HG03196 (cell line): ENCODE measurements around the gene RUNDC3A.
"Not testable (repeated sequence)": the region's sequence is repeated elsewhere in the genome, so short reads cannot be mapped to it uniquely, and the experiment has no call there.

Experiments used
- ATAC-seq: cut with Tn5 transposase; IDR thresholded peaks from one replicate; pipeline ENCODE4 v1.9.1; 2021; ENCODE audit not compliant: unreplicated experiment

The RUNDC3A gene

GRCh38 chr17:44340553-44340952 lies 32.2 kb downstream of the RUNDC3A start:
- not testable (repeated sequence) for ATAC-seq

GRCh38 chr17:44343510-44344209 lies 35.3 kb downstream of the RUNDC3A start:
- no peak for ATAC-seq

- peak; percentile 46 for ATAC-seq
Observed at GRCh38 chr17:44344939-44345453, 36.6 kb downstream of the RUNDC3A start, which contains the start of gene GRN. GRN (plus strand) TSS chr17:44345302; CDS start chr17:44349165, 3,863 bp downstream.

GRCh38 chr17:44345454-44346026 lies 37.1 kb downstream of the RUNDC3A start:
- peak; percentile 4 for ATAC-seq

GRCh38 chr17:44346064-44346844 lies 37.9 kb downstream of the RUNDC3A start:
- no peak for ATAC-seq

GRCh38 chr17:44347206-44348055 lies 39.0 kb downstream of the RUNDC3A start:
- ATAC-seq: not testable (repeated sequence)

GRCh38 chr17:44348234-44348987 lies 40.0 kb downstream of the RUNDC3A start:
- no peak for ATAC-seq

- no peak for ATAC-seq
Observed at GRCh38 chr17:44348988-44349364, 40.6 kb downstream of the RUNDC3A start.

- ATAC-seq: no peak
Observed at GRCh38 chr17:44349553-44350070, 41.2 kb downstream of the RUNDC3A start.

GRCh38 chr17:44350733-44351226 lies 42.4 kb downstream of the RUNDC3A start:
- no peak for ATAC-seq

- no peak for ATAC-seq
Observed at GRCh38 chr17:44351464-44351863, 43.1 kb downstream of the RUNDC3A start.

GRCh38 chr17:44351961-44352827 lies 43.8 kb downstream of the RUNDC3A start:
- no peak for ATAC-seq

- no peak for ATAC-seq
Observed at GRCh38 chr17:44352828-44353671, 44.6 kb downstream of the RUNDC3A start.

- no peak for ATAC-seq
Observed at GRCh38 chr17:44353672-44354331, 45.4 kb downstream of the RUNDC3A start.

- ATAC-seq: no peak
Observed at GRCh38 chr17:44354582-44355561, 46.5 kb downstream of the RUNDC3A start.

GRCh38 chr17:44355642-44356099 lies 47.3 kb downstream of the RUNDC3A start:
- no peak for ATAC-seq
